ENCODE results near the gene ARL17B.
"Not testable (repeated sequence)": the region's sequence is repeated elsewhere in the genome, so short reads cannot be mapped to it uniquely, and the experiment has no call there.

ARL17B gene

DNA sequence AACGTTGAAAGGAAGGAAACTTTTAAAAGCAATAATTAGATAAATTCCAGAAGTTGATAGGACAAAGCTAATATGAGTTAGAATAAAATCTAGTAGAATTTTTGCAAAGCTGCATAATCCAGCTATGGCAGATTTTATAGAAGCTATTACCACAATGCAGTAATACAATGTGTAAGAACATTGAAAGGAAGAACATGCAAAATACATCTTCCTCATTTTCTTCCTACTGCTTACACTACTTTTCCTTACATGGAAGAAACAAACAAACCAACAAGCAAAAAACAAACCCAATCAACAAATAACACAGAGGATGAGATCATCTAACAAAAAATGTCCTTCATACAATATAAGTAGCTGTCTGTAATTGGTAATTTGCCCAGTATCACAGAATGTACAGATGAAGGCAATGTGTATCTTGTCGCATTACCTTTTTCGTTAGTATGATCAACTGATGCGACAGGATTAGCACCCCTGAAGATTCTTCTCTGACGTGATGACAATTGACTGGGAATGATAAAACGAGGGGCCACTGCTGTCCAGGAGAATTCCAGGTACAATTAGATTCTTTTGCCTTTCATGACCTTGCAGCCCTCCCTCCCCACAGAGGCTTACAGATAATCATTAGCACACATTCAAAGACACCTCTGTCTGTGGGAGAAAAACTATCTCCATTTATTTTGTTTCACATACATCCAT, 87.9 kb downstream of the ARL17B start:
- no peak for DNase-seq (ENCODE audit: low read depth)

DNA sequence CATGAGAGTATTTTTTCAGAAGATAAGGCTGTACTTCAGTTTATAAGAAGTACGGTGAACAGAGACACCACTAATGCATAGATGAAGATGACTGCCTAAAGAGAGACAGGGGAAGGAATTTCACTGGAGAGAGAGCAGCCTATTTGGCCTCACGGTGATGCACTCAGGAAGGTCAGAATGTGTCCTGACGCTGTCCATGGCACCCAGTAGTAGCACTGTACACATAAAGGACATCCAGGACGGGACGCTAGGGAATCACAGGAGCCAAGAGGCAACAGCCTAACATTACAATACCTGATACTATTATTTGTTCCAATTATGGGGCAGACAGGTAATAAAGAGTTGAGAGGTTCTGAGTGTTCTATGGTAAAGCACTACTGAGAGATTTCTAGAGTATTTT, 91.5 kb downstream of the ARL17B start:
- DNase-seq (ENCODE audit: low read depth) = no peak
- H3K4me3 ChIP-seq (ENCODE audit: control insufficient read depth, low read depth, low read length) = no peak overlapping the region
- TF ChIP-seq, protein P1, sequence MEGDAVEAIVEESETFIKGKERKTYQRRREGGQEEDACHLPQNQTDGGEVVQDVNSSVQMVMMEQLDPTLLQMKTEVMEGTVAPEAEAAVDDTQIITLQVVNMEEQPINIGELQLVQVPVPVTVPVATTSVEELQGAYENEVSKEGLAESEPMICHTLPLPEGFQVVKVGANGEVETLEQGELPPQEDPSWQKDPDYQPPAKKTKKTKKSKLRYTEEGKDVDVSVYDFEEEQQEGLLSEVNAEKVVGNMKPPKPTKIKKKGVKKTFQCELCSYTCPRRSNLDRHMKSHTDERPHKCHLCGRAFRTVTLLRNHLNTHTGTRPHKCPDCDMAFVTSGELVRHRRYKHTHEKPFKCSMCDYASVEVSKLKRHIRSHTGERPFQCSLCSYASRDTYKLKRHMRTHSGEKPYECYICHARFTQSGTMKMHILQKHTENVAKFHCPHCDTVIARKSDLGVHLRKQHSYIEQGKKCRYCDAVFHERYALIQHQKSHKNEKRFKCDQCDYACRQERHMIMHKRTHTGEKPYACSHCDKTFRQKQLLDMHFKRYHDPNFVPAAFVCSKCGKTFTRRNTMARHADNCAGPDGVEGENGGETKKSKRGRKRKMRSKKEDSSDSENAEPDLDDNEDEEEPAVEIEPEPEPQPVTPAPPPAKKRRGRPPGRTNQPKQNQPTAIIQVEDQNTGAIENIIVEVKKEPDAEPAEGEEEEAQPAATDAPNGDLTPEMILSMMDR (conservative IDR thresholded peaks at IDR 0.05; ENCODE audit: control insufficient read depth, insufficient read depth, low read depth, low read length) = no peak

More for the DNA sequence above, 87.9 kb downstream of the ARL17B start:
- TF ChIP-seq, protein P1 (conservative IDR thresholded peaks at IDR 0.05; ENCODE audit: control insufficient read depth, insufficient read depth, low read depth, low read length) = no peak
- no peak overlapping the region for H3K4me3 ChIP-seq (ENCODE audit: control insufficient read depth, low read depth, low read length)

DNA sequence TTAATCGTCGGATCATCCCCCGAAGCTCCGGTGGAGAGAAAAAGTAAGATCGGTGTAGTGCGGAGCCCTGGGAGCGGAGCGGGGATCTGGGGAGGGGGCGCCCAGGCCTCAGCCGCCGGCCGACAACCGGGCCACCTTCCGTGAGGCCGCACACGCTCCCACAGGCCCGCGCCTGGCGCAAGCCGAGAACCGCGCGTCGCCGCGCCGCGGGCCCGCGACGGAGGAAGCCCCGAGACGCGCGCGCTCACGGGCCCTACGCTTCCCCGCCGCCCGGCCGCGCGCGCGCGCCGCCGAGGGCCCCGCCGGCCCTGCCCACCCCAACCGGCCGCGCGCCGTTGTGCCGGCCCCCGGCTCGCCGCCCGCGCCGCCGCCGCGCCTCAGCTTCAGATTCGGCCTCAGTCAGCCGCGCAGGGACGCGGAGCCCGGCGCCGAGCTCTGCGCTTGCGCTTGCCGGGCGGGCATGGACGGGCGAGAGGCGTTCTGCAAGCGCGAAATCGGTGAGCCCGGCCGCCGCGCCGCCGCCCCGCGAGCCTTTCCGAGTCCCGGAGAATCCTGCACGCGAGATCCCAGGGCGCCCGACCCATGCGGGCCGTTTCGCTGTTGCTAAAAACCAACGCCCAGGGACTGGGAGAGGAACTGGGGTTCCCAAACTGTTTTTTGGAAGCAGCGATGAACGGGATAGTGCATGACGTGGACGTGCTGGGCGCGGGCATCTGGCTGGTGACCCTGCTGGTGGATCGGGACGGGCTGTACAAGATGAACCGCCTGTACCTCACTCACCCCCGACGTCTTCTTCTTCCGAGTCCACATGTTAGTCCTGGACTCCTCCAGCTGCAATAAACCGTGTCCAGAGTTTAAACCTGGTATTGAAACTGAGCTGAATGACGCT, 94.7 kb downstream of the ARL17B start:
- peak; percentile 74 for DNase-seq (ENCODE audit: low read depth)
- peak overlapping the region; percentile 73 for H3K4me3 ChIP-seq (ENCODE audit: control insufficient read depth, low read depth, low read length)
- TF ChIP-seq, protein P1 (conservative IDR thresholded peaks at IDR 0.05; ENCODE audit: control insufficient read depth, insufficient read depth, low read depth, low read length) = no peak

DNA sequence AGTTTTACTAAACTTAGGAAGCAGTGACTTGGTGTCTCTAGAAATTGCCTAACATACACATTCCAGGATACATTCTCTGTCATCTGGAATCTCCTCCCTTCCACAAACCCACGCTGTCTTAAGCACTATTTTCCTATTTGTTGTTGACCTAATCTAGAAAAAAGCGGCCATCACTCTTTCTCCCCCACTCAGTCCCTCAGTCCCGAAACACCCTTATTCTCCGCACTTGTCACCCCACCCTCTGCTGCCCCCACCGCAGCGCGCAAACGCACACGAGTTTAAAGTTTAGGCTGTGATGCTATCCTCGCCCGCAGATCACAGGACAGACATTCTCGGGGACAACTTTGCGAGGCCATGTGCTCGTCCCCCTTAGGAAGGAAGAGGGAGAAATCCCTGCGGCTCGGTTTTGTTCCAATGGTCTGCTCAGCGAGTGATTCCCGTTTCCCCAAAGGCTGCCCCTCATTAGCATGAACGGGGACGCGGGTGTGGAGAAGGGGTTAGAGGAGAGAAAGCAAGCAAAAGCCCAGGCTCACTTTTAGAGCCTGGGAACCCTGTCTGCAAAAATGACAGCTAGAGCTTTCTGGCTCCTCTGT, 95.4 kb downstream of the ARL17B start:
- H3K4me3 ChIP-seq (ENCODE audit: control insufficient read depth, low read depth, low read length) = peak overlapping the region; percentile 39
- DNase-seq (ENCODE audit: low read depth) = peak; percentile 40

DNA sequence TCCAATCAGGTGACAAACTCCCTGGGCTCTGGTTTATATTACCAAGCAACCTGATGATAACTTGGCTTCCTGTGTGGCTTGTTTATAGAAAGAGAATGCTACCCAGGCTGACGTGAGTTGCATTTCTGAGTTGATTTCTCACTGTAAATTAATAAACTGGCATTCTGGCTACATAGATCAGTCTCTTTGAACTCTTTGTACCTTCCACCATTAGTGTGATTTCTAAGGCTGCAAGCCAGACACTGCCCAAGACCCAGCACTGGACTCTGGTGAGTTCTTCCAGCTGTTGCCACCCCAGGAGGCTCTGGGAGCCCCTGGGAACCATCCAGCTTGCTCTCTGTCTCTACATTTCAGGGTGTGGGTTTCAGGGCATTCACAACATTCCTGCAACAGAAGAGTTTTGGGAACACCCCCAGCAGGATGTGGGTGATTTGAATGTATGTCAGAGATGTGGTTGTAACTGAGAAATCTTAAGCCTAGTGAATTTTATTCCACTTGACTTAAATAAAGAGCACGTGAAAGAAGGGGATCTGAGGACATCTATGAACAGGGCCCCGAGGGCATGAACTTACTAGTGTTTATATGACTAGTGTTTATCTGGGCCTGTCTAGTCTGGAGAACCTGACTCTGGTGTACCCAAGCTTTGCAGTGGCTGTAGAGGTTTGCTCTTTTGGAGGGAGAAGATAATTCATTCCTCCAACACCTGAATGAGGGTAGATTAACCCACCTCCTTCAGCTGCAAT, 96.9 kb downstream of the ARL17B start:
- TF ChIP-seq, protein P1 (conservative IDR thresholded peaks at IDR 0.05; ENCODE audit: control insufficient read depth, insufficient read depth, low read depth, low read length) = no peak
- H3K4me3 ChIP-seq (ENCODE audit: control insufficient read depth, low read depth, low read length) = no peak overlapping the region
- peak; percentile 57 for DNase-seq (ENCODE audit: low read depth)

DNA sequence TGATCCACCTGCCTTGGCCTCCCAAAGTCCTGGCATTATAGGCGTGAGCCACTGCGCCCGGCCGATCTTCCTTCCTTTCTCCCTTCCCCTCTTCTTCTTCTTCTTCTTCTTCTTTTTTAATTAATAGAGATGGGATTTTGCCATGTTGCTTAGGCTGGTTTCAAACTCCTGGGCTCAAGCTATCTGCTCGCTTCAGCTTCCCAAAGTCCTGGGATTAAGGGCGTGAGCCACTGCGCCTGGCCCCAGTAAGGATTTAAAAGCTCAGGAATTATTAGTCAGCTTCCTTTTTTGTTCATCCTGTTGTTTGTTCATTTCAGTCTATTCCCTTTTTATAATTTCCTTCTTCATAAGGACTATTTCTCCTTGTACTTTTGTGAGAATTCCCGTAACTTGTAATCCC, 99.3 kb downstream of the ARL17B start:
- no peak overlapping the region for H3K4me3 ChIP-seq (ENCODE audit: control insufficient read depth, low read depth, low read length)
- no peak for DNase-seq (ENCODE audit: low read depth)
- TF ChIP-seq, protein P1 (conservative IDR thresholded peaks at IDR 0.05; ENCODE audit: control insufficient read depth, insufficient read depth, low read depth, low read length) = no peak

DNA sequence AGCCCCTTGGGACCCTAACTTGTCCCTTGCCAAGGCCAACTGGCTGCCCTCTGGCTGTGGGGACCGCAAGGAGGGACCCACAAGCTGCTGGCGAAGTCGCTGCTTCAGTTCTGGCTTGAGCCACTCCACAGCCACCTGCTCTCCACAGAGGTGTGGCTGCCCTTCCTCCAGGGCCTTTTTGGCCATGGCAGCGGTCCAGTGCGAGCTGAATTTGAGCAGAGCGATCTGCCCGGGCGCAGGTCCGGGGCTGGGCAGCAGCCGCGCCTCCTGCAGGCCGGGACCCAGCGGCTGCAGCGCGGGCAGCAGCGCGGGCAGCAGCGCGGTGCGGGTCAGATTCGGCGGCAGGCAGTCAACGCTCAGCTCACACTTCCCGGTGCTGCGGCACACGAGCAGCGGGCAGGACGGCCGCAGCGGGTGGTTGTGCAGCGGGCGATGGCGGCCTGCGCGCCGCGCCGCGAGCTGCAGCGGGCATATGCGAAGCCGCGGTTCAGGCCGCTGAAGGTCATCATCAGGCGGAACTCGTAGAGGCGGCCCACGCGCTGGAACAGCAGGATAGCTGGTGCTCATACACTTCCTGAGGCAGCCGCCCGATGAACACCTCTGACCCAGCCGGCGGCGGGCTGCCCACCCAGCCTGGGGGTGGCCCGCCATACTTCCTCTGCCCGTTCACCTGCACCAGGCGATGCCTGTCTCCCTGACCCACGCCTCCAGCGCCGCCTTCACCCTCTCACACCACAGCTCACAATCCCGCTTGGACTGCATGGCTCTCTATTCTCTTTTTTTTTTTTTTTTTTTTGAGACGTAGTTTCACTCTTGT, 101.5 kb downstream of the ARL17B start:
- DNase-seq (ENCODE audit: low read depth) = not testable (repeated sequence)
- peak overlapping the region; percentile 17 for H3K4me3 ChIP-seq (ENCODE audit: control insufficient read depth, low read depth, low read length)

DNA sequence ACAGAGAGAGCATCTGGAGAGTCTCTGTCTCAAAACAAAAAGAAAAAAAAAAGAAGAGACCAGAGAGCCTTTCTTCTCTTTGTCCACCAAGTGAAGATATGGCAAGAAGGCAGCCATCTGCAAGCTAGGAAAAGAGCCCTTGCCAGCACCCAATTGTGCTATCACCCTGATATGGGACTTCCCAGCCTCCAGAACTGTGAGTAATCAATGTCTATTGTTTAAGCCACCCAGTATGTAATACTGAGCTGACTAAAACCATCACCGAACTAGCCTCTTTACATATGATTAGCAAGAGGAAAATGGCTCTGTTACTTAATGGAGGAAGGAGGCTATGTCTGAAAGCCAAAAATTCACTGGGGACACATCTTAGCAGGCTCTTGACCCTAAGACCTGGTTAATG, 105.2 kb downstream of the ARL17B start:
- not testable (repeated sequence) for DNase-seq (ENCODE audit: low read depth); H3K4me3 ChIP-seq (ENCODE audit: control insufficient read depth, low read depth, low read length)

DNA sequence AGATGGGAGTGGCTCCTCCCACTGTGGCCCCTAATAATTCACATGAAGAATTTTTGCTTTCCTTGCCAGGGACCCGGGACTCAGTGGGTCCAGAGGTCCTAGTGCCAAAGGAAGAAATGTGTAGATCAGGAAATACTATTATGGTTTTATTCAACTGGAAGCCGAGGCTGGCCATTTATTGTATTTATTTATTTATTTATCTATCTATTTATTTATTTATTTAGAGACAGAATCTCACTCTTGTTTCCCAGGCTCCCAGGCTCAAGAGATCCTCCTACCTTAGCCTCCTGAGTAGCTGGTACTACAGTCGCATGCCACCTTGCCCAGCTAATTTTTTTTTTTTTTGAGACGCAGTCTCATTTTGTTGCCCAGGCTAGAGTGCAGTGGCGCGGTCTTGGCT, 107.4 kb downstream of the ARL17B start:
- H3K4me3 ChIP-seq (ENCODE audit: control insufficient read depth, low read depth, low read length); DNase-seq (ENCODE audit: low read depth): not testable (repeated sequence)
